OCI-LY1 (cell line): Measurements from ENCODE around the gene CLEC9A.

Experiments used
- H2AFZ ChIP-seq: fragments of 200-600 bp; sonication (generic), shearing (Covaris generic); 2 replicates; pipeline ENCODE4 v1.6.0; 2014; ENCODE audit warnings: antibody characterized with exemption, mild to moderate bottlenecking, low read length
- H3F3A ChIP-seq: fragments of 200-600 bp; sonication (generic), shearing (Covaris generic); 2 replicates; pipeline ENCODE4 v1.6.0; 2014; ENCODE audit warnings: mild to moderate bottlenecking, antibody characterized with exemption, low read length, moderate library complexity; ENCODE audit not compliant: insufficient read depth
- H3K27ac ChIP-seq: fragments of 200-600 bp; sonication (generic); 2 replicates; pipeline ENCODE4 v1.5.1; 2014; ENCODE audit warnings: low read length, mixed run types, mild to moderate bottlenecking, low read depth; ENCODE audit not compliant: poor library complexity, severe bottlenecking
- H3K27me3 ChIP-seq: fragments of 200-600 bp; sonication (generic); 2 replicates; pipeline ENCODE4 v1.6.0; 2014; ENCODE audit warnings: antibody characterized with exemption, mild to moderate bottlenecking, low read length, moderate library complexity; ENCODE audit not compliant: insufficient read depth
- H3K36me3 ChIP-seq: fragments of 200-600 bp; sonication (generic); 2 replicates; pipeline ENCODE4 v1.6.1; 2014; ENCODE audit warnings: mild to moderate bottlenecking, antibody characterized with exemption, low read length, moderate library complexity, mixed read lengths; ENCODE audit not compliant: insufficient read depth
- H3K4me1 ChIP-seq: fragments of 200-600 bp; sonication (generic); 2 replicates; pipeline ENCODE4 v1.5.1; 2014; ENCODE audit warnings: mild to moderate bottlenecking, low read length, moderate library complexity; ENCODE audit not compliant: insufficient read depth, severe bottlenecking
- H3K4me2 ChIP-seq: fragments of 200-600 bp; sonication (generic), shearing (Covaris generic); 2 replicates; pipeline ENCODE4 v1.6.1; 2014; ENCODE audit warnings: low read length
- H3K4me3 ChIP-seq: fragments of 200-600 bp; sonication (generic); 2 replicates; pipeline ENCODE4 v1.5.1; 2014; ENCODE audit warnings: low read length, low read depth, mild to moderate bottlenecking, mixed read lengths; ENCODE audit not compliant: poor library complexity, severe bottlenecking
- H3K79me2 ChIP-seq: fragments of 200-600 bp; shearing (Covaris generic); 2 replicates; pipeline ENCODE4 v1.6.1; 2016; ENCODE audit warnings: mixed run types, low read length, mixed read lengths; ENCODE audit not compliant: insufficient read depth
- H3K9ac ChIP-seq: fragments of 200-600 bp; sonication (generic), shearing (Covaris generic); 2 replicates; pipeline ENCODE4 v1.6.1; 2014; ENCODE audit warnings: mild to moderate bottlenecking, low read length, mixed read lengths
- H3K9me2 ChIP-seq: fragments of 200-600 bp; sonication (generic), shearing (Covaris generic); 2 replicates; pipeline ENCODE4 v1.6.1; 2014; ENCODE audit warnings: low read depth, mild to moderate bottlenecking, low read length, mixed read lengths
- H3K9me3 ChIP-seq: fragments of 200-600 bp; shearing (Covaris generic); 2 replicates; pipeline ENCODE4 v1.6.1; 2014; ENCODE audit warnings: low read length, mixed read lengths
- H4K20me1 ChIP-seq: fragments of 200-600 bp; sonication (generic), shearing (Covaris generic); 2 replicates; pipeline ENCODE4 v1.6.0; 2016; ENCODE audit warnings: mild to moderate bottlenecking, low read length; ENCODE audit not compliant: insufficient read depth
- CTCF ChIP-seq: fragments of 200-600 bp; sonication (generic), shearing (Covaris generic); IDR thresholded peaks from 2 replicates; pipeline ENCODE4 v1.5.1; 2017; ENCODE audit warnings: mild to moderate bottlenecking, antibody characterized with exemption, low read length, moderate library complexity, mixed read lengths
- EZH2 ChIP-seq: fragments of 200-600 bp; sonication (generic), shearing (Covaris generic); IDR thresholded peaks from 2 replicates; pipeline ENCODE4 v1.8.0; 2017; ENCODE audit warnings: borderline replicate concordance, mixed run types, mild to moderate bottlenecking, antibody characterized with exemption, low read length, moderate library complexity, mixed read lengths

CLEC9A gene

GRCh38 chr12:10094646-10095395 is 64.3 kb downstream of the CLEC9A start:
- Histone ChIP-seq H3K9ac (no peak overlapping the region), H3K4me2 (no peak overlapping the region), H3K9me3 (no peaks in the 10 kb centered on the region), H3K9me2 (no peaks in the 10 kb centered on the region), H3K4me3 (no peak overlapping the region), H2AFZ (no peak overlapping the region), H3K36me3 (no peaks in the 10 kb centered on the region), H3F3A (no peaks in the 10 kb centered on the region), H3K4me1 (no peaks in the 10 kb centered on the region), H3K27ac (no peak overlapping the region), H3K79me2 (no peaks in the 10 kb centered on the region), H4K20me1 (no peaks in the 10 kb centered on the region), H3K27me3 (no peaks in the 10 kb centered on the region)
- no peak for TF ChIP-seq CTCF

GRCh38 chr12:10095971-10096370 is 65.5 kb downstream of the CLEC9A start:
- H4K20me1 ChIP-seq: no peaks in the 10 kb centered on the region
- no peaks in the 10 kb centered on the region for H3F3A ChIP-seq
- H3K4me3 ChIP-seq: no peak overlapping the region
- no peaks in the 10 kb centered on the region for H3K36me3 ChIP-seq
- H3K27me3 ChIP-seq: no peaks in the 10 kb centered on the region
- no peaks in the 10 kb centered on the region for H3K9me2 ChIP-seq
- H3K79me2 ChIP-seq: no peaks in the 10 kb centered on the region
- H2AFZ ChIP-seq: no peak overlapping the region
- no peak overlapping the region for H3K9ac ChIP-seq
- TF ChIP-seq CTCF: no peak
- no peak for TF ChIP-seq EZH2
- H3K27ac ChIP-seq: no peak overlapping the region
- H3K4me1 ChIP-seq: no peaks in the 10 kb centered on the region
- no peaks in the 10 kb centered on the region for H3K9me3 ChIP-seq
- no peak overlapping the region for H3K4me2 ChIP-seq

- H3K4me2 ChIP-seq: no peak overlapping the region
- H3K27me3 ChIP-seq: no peaks in the 10 kb centered on the region; the same call in 1 of the 2 replicates
- no peaks in the 10 kb centered on the region for H3F3A ChIP-seq
- H3K9ac ChIP-seq: no peak overlapping the region
- no peaks in the 10 kb centered on the region for H3K4me1 ChIP-seq
- H3K9me3 ChIP-seq: no peaks in the 10 kb centered on the region
- H3K4me3 ChIP-seq: no peak overlapping the region
- no peak overlapping the region for H3K27ac ChIP-seq
- H2AFZ ChIP-seq: no peak overlapping the region
- no peaks in the 10 kb centered on the region for H3K9me2 ChIP-seq
- TF ChIP-seq CTCF: no peak
- no peak for TF ChIP-seq EZH2
- H4K20me1 ChIP-seq: no peaks in the 10 kb centered on the region
- no peaks in the 10 kb centered on the region for H3K79me2 ChIP-seq
- no peaks in the 10 kb centered on the region for H3K36me3 ChIP-seq
Measured at GRCh38 chr12:10097521-10097920, 67.0 kb downstream of the CLEC9A start.
